ENCODE data around the gene AQP6. TPM values are rescaled to one million over a fixed set of nuclear protein-coding genes. Genes with fewer than 3 reads are reported as not detected.

Gene AQP6
- total and polyA plus RNA-seq, 2 donors (not counting 3 experiments of a cell fraction or from before 2014, with no cell fraction given): 0.04 TPM; not detected in 1

- no peaks in the 10 kb centered on the region for H4K20me1 ChIP-seq (replicated peaks; ENCODE audit: control insufficient read depth, extremely low read depth, insufficient read depth, low read length)
- H3K4me3 ChIP-seq (replicated peaks in 1 of 3; ENCODE audit: insufficient read depth in 1 of 3, low read depth in 1 of 3, low read length in 3 of 3): no peak overlapping the region
- H2AFZ ChIP-seq (ENCODE audit: low read depth, low read length): peak overlapping the region; percentile 88
- FAIRE-seq (peak; percentile 95), DNase-seq (ENCODE audit: low read depth, low spot score) (peak; percentile 89)
- peak overlapping the region; percentile 49 for H3K27ac ChIP-seq (ENCODE audit: insufficient read depth, low read depth, low read length)
- H3K4me2 ChIP-seq (ENCODE audit: insufficient read depth, low read length): peak overlapping the region; percentile 48
- BruUV-seq (replicated peaks): no TSS peak
- no peak overlapping the region for H3K9ac ChIP-seq (replicated peaks; ENCODE audit: extremely low read depth, insufficient read depth, low read length)
- ChIA-PET POLR2A (no interaction called here), CTCF (interaction anchor here (0.5 to 4.5 kb wide), 46 partner anchors 8 to 125 kb away, joined by 3 to 112 read pairs (median 5); partner anchors contain the start of genes AQP5 and NCKAP5L)
- TF ChIP-seq JUN (IDR thresholded peaks at IDR 0.05; ENCODE audit: borderline replicate concordance, insufficient read depth, insufficient read length, low read depth): peak; percentile 18
- peak; percentile 55 for TF ChIP-seq POLR2AphosphoS5 (IDR thresholded peaks at IDR 0.05; ENCODE audit: insufficient read depth, low read depth, low read length)
- TF ChIP-seq GATA2 (IDR thresholded peaks at IDR 0.05; ENCODE audit: insufficient read depth, insufficient read length, low read depth, low read length): no peak
- TF ChIP-seq EZH2 (IDR thresholded peaks at IDR 0.05; ENCODE audit: borderline replicate concordance, low read depth, low read length, severe bottlenecking): no peak
- no peak for TF ChIP-seq MYC (IDR thresholded peaks at IDR 0.05; ENCODE audit: low read depth, low read length)
- TF ChIP-seq POLR2A (IDR thresholded peaks at IDR 0.05; ENCODE audit: low read depth, low read length): no peak
- TF ChIP-seq FOS (IDR thresholded peaks at IDR 0.05; ENCODE audit: borderline replicate concordance, insufficient read depth, low read length): peak; percentile 61
- peak; percentile 96 to 97 for TF ChIP-seq CTCF (IDR thresholded peaks at IDR 0.05; ENCODE audit: extremely low read depth in 1 of 2, insufficient read depth in 1 of 2, low read depth in 1 of 2, low read length in 2 of 2)
- TF ChIP-seq MAX (IDR thresholded peaks at IDR 0.05; ENCODE audit: insufficient read depth, insufficient read length): no peak
- dilution Hi-C loops (cut with MboI; ENCODE audit: extremely low pct_ligation_motif_present, low sequenced_read_pairs) (no loop called here), intact Hi-C loops (cut with micrococcal nuclease) (loop anchor here (1.0 kb wide), 4 partner anchors 14 to 76 kb away; no protein-coding TSS in a partner anchor)
- no peaks in the 10 kb centered on the region for H3K79me2 ChIP-seq (ENCODE audit: control insufficient read depth, insufficient read depth, low read length)
- no peaks in the 10 kb centered on the region for H3K9me1 ChIP-seq (replicated peaks; ENCODE audit: control insufficient read depth, extremely low read depth, insufficient read depth, low read length)
- H3K9me3 ChIP-seq (replicated peaks; ENCODE audit: control insufficient read depth, insufficient read depth, low read length): no peaks in the 10 kb centered on the region
- no peaks in the 10 kb centered on the region for H3K27me3 ChIP-seq (ENCODE audit: control insufficient read depth in 2 of 2, insufficient read depth in 2 of 2, low read length in 2 of 2)
- no peaks in the 10 kb centered on the region for H3K36me3 ChIP-seq (ENCODE audit: control insufficient read depth in 2 of 2, extremely low read depth in 1 of 2, insufficient read depth in 2 of 2, low read length in 2 of 2)
- peaks cover 11% of the 10 kb centered on the region for H3K4me1 ChIP-seq (ENCODE audit: control insufficient read depth, extremely low read depth, insufficient read depth, low read length)
Observed at GRCh38 chr12:49945394-49946080, 27.2 kb upstream of the AQP6 start.

Data from endothelial cell of umbilical vein (primary cell).